GM21619 (cell line): Measurements from ENCODE around the gene SOCS2.
"Not testable (repeated sequence)": the region's sequence is repeated elsewhere in the genome, so short reads cannot be mapped to it uniquely, and the experiment has no call there.

ENCODE experiments used
- ATAC-seq: cut with Tn5 transposase; IDR thresholded peaks from one replicate; pipeline ENCODE4 v1.9.1; 2021; ENCODE audit not compliant: unreplicated experiment

The SOCS2 gene

GRCh38 chr12:93592641-93593406 lies 20.3 kb downstream of the SOCS2 start:
- no peak for ATAC-seq

GRCh38 chr12:93593843-93594242 lies 21.4 kb downstream of the SOCS2 start:
- no peak for ATAC-seq

- ATAC-seq = no peak
These were observed 22.4 kb downstream of the SOCS2 start for GRCh38 chr12:93594766-93595311.

- ATAC-seq = no peak
These were observed 22.9 kb downstream of the SOCS2 start for GRCh38 chr12:93595351-93595750.

- ATAC-seq = no peak
These were observed 25.1 kb downstream of the SOCS2 start for GRCh38 chr12:93597608-93598007.

- ATAC-seq = no peak
These were observed 26.7 kb downstream of the SOCS2 start for GRCh38 chr12:93599192-93599591.

GRCh38 chr12:93601591-93601990 lies 29.1 kb downstream of the SOCS2 start:
- no peak for ATAC-seq

- ATAC-seq = no peak
These were observed 30.6 kb downstream of the SOCS2 start for GRCh38 chr12:93602897-93603668.

GRCh38 chr12:93603762-93604161 lies 31.3 kb downstream of the SOCS2 start:
- no peak for ATAC-seq

- ATAC-seq = no peak
These were observed 35.8 kb downstream of the SOCS2 start for GRCh38 chr12:93608313-93608712.

- no peak for ATAC-seq
These were observed 37.1 kb downstream of the SOCS2 start for GRCh38 chr12:93609281-93610192.

GRCh38 chr12:93612776-93613175 lies 40.3 kb downstream of the SOCS2 start:
- ATAC-seq = no peak

GRCh38 chr12:93614917-93615596 lies 42.6 kb downstream of the SOCS2 start:
- ATAC-seq = no peak

- ATAC-seq = no peak
These were observed 44.2 kb downstream of the SOCS2 start for GRCh38 chr12:93616584-93617101.

GRCh38 chr12:93618891-93619410 lies 46.5 kb downstream of the SOCS2 start:
- ATAC-seq = no peak

- ATAC-seq = no peak
These were observed 49.5 kb downstream of the SOCS2 start for GRCh38 chr12:93621986-93622385.

GRCh38 chr12:93622485-93622884 lies 50.0 kb downstream of the SOCS2 start:
- ATAC-seq = no peak

GRCh38 chr12:93624595-93625294 lies 52.3 kb downstream of the SOCS2 start:
- ATAC-seq = peak; percentile 86

GRCh38 chr12:93625295-93625645 lies 52.8 kb downstream of the SOCS2 start:
- not testable (repeated sequence) for ATAC-seq
